ENCODE data around the gene OR5F1.

GRCh38 chr11:56013805-56014204 is 19.4 kb upstream of the OR5F1 start:
- no peak for TF ChIP-seq MYC (IDR thresholded peaks at IDR 0.05; ENCODE audit: low read depth, low read length)
- TF ChIP-seq CTCF (IDR thresholded peaks at IDR 0.05; ENCODE audit: extremely low read depth in 1 of 2, insufficient read depth in 1 of 2, low read depth in 1 of 2, low read length in 2 of 2) = no peak
- TF ChIP-seq, protein P1, sequence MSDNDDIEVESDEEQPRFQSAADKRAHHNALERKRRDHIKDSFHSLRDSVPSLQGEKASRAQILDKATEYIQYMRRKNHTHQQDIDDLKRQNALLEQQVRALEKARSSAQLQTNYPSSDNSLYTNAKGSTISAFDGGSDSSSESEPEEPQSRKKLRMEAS (IDR thresholded peaks at IDR 0.05; ENCODE audit: insufficient read depth, insufficient read length) = no peak
- TF ChIP-seq POLR2A (IDR thresholded peaks at IDR 0.05; ENCODE audit: low read depth, low read length) = no peak
- TF ChIP-seq POLR2AphosphoS5 (IDR thresholded peaks at IDR 0.05; ENCODE audit: insufficient read depth, low read depth, low read length) = no peak
- TF ChIP-seq EZH2 (IDR thresholded peaks at IDR 0.05; ENCODE audit: borderline replicate concordance, low read depth, low read length, severe bottlenecking) = no peak
- no peak for TF ChIP-seq FOS (IDR thresholded peaks at IDR 0.05; ENCODE audit: borderline replicate concordance, insufficient read depth, low read length)
